ENCODE results near the gene ZFHX2. TPM values are rescaled to one million over a fixed set of nuclear protein-coding genes. Genes with fewer than 3 reads are reported as not detected.

Gene ZFHX2
- total RNA-seq, 2 experiments from 2014 or later, result 0.78 to 1.0 TPM

GRCh38 chr14:23569443-23570151, 18.0 kb upstream of the ZFHX2 start:
- POLR2A ChIA-PET, result no interaction called here
- Mint-ChIP-seq H3K36me3 (ENCODE audit: low read depth) (peaks cover 12% of the 10 kb centered on the region), H3K9me3 (no peaks in the 10 kb centered on the region), H3K27ac (peak overlapping the region; percentile 4), H3K4me1 (ENCODE audit: low read depth) (peaks cover 19% of the 10 kb centered on the region), H3K4me3 (no peak overlapping the region), H3K27me3 (peaks cover 10% of the 10 kb centered on the region)
- intact Hi-C loops (cut with micrococcal nuclease), result no loop called here
- no peak for TF ChIP-seq CTCF (IDR thresholded peaks at IDR 0.05)
- ATAC-seq (peak; percentile 15), DNase-seq (peak; percentile 20)
- CTCF ChIA-PET, result interaction anchor here (1.0 to 5.5 kb wide), 6 partner anchors 12 to 95 kb away, joined by 3 to 51 read pairs (median 6); partner anchors contain the start of gene THTPA

- H3K4me1 Mint-ChIP-seq (ENCODE audit: low read depth), result peaks cover 19% of the 10 kb centered on the region
- H3K27ac Mint-ChIP-seq, result peak overlapping the region; percentile 99
- TF ChIP-seq CTCF (IDR thresholded peaks at IDR 0.05), result peak; percentile 42
- peaks cover 19% of the 10 kb centered on the region for H3K36me3 Mint-ChIP-seq (ENCODE audit: low read depth)
- ChIA-PET POLR2A (interaction anchor here (1.3 kb wide), 1 partner anchor 19 kb away, joined by 3 read pairs; no protein-coding TSS in a partner anchor), CTCF (interaction anchor here (0.9 to 5.5 kb wide), 8 partner anchors 11 to 95 kb away, joined by 3 to 51 read pairs (median 5); partner anchors contain the start of gene THTPA)
- peak overlapping the region; percentile 94 for H3K4me3 Mint-ChIP-seq
- peaks cover 10% of the 10 kb centered on the region for H3K27me3 Mint-ChIP-seq
- intact Hi-C loops (cut with micrococcal nuclease), result no loop called here
- ATAC-seq (no peak), DNase-seq (peak; percentile 45)
- no peaks in the 10 kb centered on the region for H3K9me3 Mint-ChIP-seq
These were observed 17.2 kb upstream of the ZFHX2 start for GRCh38 chr14:23568600-23569331.

- H3K9me3 Mint-ChIP-seq, result no peaks in the 10 kb centered on the region
- ChIA-PET CTCF (interaction anchor here (0.7 to 5.5 kb wide), 9 partner anchors 10 to 188 kb away, joined by 3 to 51 read pairs (median 5); partner anchors contain the start of gene THTPA), POLR2A (interaction anchor here (1.1 to 1.3 kb wide), 2 partner anchors 18 to 90 kb away, joined by 3 read pairs; no protein-coding TSS in a partner anchor)
- peak overlapping the region; percentile 99 for H3K27ac Mint-ChIP-seq
- H3K27me3 Mint-ChIP-seq, result peaks cover 10% of the 10 kb centered on the region
- intact Hi-C loops (cut with micrococcal nuclease), result no loop called here
- H3K36me3 Mint-ChIP-seq (ENCODE audit: low read depth), result peaks cover 20% of the 10 kb centered on the region
- H3K4me1 Mint-ChIP-seq (ENCODE audit: low read depth), result peaks cover 19% of the 10 kb centered on the region
- peak overlapping the region; percentile 94 for H3K4me3 Mint-ChIP-seq
- no peak for TF ChIP-seq CTCF (IDR thresholded peaks at IDR 0.05)
- no peak for ATAC-seq
- no peak for DNase-seq
These were observed 16.5 kb upstream of the ZFHX2 start for GRCh38 chr14:23568021-23568599.

GRCh38 chr14:23567186-23568020, 15.8 kb upstream of the ZFHX2 start, which contains the start of gene AP1G2:
AP1G2 (minus strand) TSS chr14:23567791; CDS start chr14:23567314, 477 bp downstream.
- no peak for TF ChIP-seq CTCF (IDR thresholded peaks at IDR 0.05)
- ChIA-PET CTCF (interaction anchor here (0.7 to 5.5 kb wide), 9 partner anchors 10 to 187 kb away, joined by 3 to 51 read pairs (median 4); partner anchors contain the start of gene THTPA), POLR2A (interaction anchor here (0.6 to 1.3 kb wide), 8 partner anchors 9 to 246 kb away, joined by 3 to 7 read pairs (median 3); partner anchors contain the start of gene PABPN1)
- H3K9me3 Mint-ChIP-seq, result no peaks in the 10 kb centered on the region
- intact Hi-C loops (cut with micrococcal nuclease), result no loop called here
- peak; percentile 97 for ATAC-seq
- peaks cover 23% of the 10 kb centered on the region for H3K4me1 Mint-ChIP-seq (ENCODE audit: low read depth)
- H3K27me3 Mint-ChIP-seq, result peaks cover 3% of the 10 kb centered on the region
- peak; percentile 94 for DNase-seq
- peak within 1 kb of the TSS; percentile 94 for H3K4me3 Mint-ChIP-seq
- H3K27ac Mint-ChIP-seq, result peak within 1 kb of the TSS; percentile 99
- peaks cover 25% of the 10 kb centered on the region for H3K36me3 Mint-ChIP-seq (ENCODE audit: low read depth)

Measured in activated CD8-positive, alpha-beta T cell treated with anti-CD3 and anti-CD28 coated beads for 36 hours (primary cell).